Vagina (tissue), 2 donors: ENCODE data around the gene PPP4R4.

Experiments used
- POLR2A ChIP-seq, 2 donors: fragments of 450-650 bp; IDR thresholded peaks; one replicate each; pipeline ENCODE4 v1.6.1; 2017; ENCODE audit warnings: antibody characterized with exemption in 2 of 2, mild to moderate bottlenecking in 2 of 2, moderate library complexity in 2 of 2
- TF ChIP-seq, protein P1 (sequence below), 3 experiments: fragments of 450-650 bp in 2 of 3; fragments of 200-600 bp in 1 of 3; sonication (generic) in 1 of 3; IDR thresholded peaks; one replicate each; pipeline ENCODE4 v1.5.1; 2017 to 2019; ENCODE audit warnings: antibody characterized with exemption in 3 of 3, mild to moderate bottlenecking in 2 of 3, moderate library complexity in 2 of 3

GRCh38 chr14:94284221-94284620 lies 110.1 kb downstream of the PPP4R4 start:
- TF ChIP-seq, protein P1, sequence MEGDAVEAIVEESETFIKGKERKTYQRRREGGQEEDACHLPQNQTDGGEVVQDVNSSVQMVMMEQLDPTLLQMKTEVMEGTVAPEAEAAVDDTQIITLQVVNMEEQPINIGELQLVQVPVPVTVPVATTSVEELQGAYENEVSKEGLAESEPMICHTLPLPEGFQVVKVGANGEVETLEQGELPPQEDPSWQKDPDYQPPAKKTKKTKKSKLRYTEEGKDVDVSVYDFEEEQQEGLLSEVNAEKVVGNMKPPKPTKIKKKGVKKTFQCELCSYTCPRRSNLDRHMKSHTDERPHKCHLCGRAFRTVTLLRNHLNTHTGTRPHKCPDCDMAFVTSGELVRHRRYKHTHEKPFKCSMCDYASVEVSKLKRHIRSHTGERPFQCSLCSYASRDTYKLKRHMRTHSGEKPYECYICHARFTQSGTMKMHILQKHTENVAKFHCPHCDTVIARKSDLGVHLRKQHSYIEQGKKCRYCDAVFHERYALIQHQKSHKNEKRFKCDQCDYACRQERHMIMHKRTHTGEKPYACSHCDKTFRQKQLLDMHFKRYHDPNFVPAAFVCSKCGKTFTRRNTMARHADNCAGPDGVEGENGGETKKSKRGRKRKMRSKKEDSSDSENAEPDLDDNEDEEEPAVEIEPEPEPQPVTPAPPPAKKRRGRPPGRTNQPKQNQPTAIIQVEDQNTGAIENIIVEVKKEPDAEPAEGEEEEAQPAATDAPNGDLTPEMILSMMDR (IDR thresholded peaks at IDR 0.05), result no peak
- no peak for TF ChIP-seq POLR2A (IDR thresholded peaks at IDR 0.05)
